ENCODE measurements around the gene FYN. TPM values are rescaled to one million over a fixed set of nuclear protein-coding genes. Genes with fewer than 3 reads are reported as not detected.

Gene FYN
- total and polyA plus RNA-seq, 2 experiments from 2014 or later = 58.6 to 166 TPM

DNA sequence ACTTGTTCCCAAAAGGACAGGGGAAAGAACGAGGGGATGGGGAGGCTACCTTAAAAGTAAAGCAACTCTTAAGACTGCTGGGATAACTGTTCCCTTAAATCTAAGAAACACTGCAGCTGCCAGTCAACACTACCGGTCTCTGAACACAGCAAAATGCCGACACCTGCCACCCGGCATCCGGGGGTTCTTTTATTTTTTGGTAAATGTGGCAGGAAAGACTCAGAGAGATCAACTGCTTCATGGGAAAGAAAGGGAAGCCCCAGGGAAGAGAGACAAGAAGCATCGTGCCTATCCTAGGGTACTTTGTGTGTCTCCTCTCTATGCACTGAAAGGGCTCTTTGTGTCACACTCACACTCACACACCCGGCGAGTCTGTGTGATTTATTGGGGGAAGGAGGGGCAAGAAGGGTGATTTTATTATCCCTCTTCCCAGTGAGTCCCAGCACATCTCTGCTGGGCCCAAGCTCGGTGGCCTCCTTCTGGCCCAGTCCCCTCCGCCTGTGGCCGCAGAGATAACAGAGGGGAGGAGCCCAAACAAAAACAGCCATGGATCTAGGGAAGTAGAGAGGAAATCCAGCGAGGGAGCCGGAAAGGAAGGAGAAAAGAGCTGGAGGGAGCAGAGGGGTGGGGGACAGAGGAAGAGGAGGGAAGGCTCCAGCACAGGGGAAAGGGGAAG, 1.4 kb downstream of the FYN start:
- Histone ChIP-seq H3K27ac (peak overlapping the region; percentile 60), H3K36me3 (ENCODE audit: low read depth) (no peaks in the 10 kb centered on the region), H3K9me3 (ENCODE audit: low read depth) (no peaks in the 10 kb centered on the region), H3K9me2 (ENCODE audit: insufficient read depth) (no peaks in the 10 kb centered on the region), H3K4me3 (peak overlapping the region; percentile 84), H3K4me2 (ENCODE audit: unreplicated experiment) (peak overlapping the region; percentile 97), H3K9ac (peak overlapping the region; percentile 84), H3K27me3 (replicated peaks; ENCODE audit: insufficient read depth) (no peaks in the 10 kb centered on the region), H3K79me2 (ENCODE audit: insufficient read depth) (peaks cover 53% of the 10 kb centered on the region), H3K4me1 (ENCODE audit: insufficient read depth) (peaks cover 38% of the 10 kb centered on the region), H3F3A (ENCODE audit: insufficient read depth) (peaks cover 31% of the 10 kb centered on the region), H4K20me1 (ENCODE audit: insufficient read depth) (peaks cover 7% of the 10 kb centered on the region; the same call in 1 of the 2 replicates), H2AFZ (peak overlapping the region; percentile 67)
- in situ Hi-C loops (cut with MboI) = loop anchor here (10.0 kb wide), 1 partner anchor 113 kb away; no protein-coding TSS in a partner anchor
- WGBS, 2 experiments (ENCODE audit: low coverage in 1 of 2, low lambda C conversion rate in 2 of 2, missing lambda C conversion rate in 2 of 2) = 1% methylated on average over 12 to 13 of the region's 13 CpGs
- no peak for TF ChIP-seq EZH2phosphoT487 (IDR thresholded peaks at IDR 0.05; ENCODE audit: insufficient read depth, low read depth)
- TF ChIP-seq EZH2 (IDR thresholded peaks at IDR 0.05; ENCODE audit: insufficient read depth, poor library complexity, severe bottlenecking) = no peak
- DNase-seq = peak; percentile 59

- Histone ChIP-seq H3K9me2 (ENCODE audit: insufficient read depth) (no peaks in the 10 kb centered on the region), H3K27me3 (replicated peaks; ENCODE audit: insufficient read depth) (no peaks in the 10 kb centered on the region), H3K79me2 (ENCODE audit: insufficient read depth) (peaks cover 59% of the 10 kb centered on the region), H3K4me3 (peak overlapping the region; percentile 84), H3K9ac (peak overlapping the region; percentile 84), H3K9me3 (ENCODE audit: low read depth) (no peaks in the 10 kb centered on the region), H3K4me1 (ENCODE audit: insufficient read depth) (peaks cover 43% of the 10 kb centered on the region), H3K27ac (peak overlapping the region; percentile 60), H3K4me2 (ENCODE audit: unreplicated experiment) (peak overlapping the region; percentile 97), H3K36me3 (ENCODE audit: low read depth) (no peaks in the 10 kb centered on the region), H3F3A (ENCODE audit: insufficient read depth) (peaks cover 31% of the 10 kb centered on the region), H4K20me1 (ENCODE audit: insufficient read depth) (peaks cover 12% of the 10 kb centered on the region; the same call in 1 of the 2 replicates), H2AFZ (peak overlapping the region; percentile 67)
- 9 to 11% methylated on average over 3 of the region's 3 CpGs for WGBS, 2 experiments (ENCODE audit: low coverage in 1 of 2, low lambda C conversion rate in 2 of 2, missing lambda C conversion rate in 2 of 2)
- in situ Hi-C loops (cut with MboI) = loop anchor here (10.0 kb wide), 1 partner anchor 114 kb away; no protein-coding TSS in a partner anchor
- TF ChIP-seq EZH2phosphoT487 (IDR thresholded peaks at IDR 0.05; ENCODE audit: insufficient read depth, low read depth) (no peak), EZH2 (IDR thresholded peaks at IDR 0.05; ENCODE audit: insufficient read depth, poor library complexity, severe bottlenecking) (no peak)
- peak; percentile 30 for DNase-seq
These were observed 2.0 kb downstream of the FYN start for GRCh38 chr6:111871207-111871606.

GRCh38 chr6:111870742-111871064, 2.5 kb downstream of the FYN start:
- in situ Hi-C loops (cut with MboI) = loop anchor here (10.0 kb wide), 1 partner anchor 114 kb away; no protein-coding TSS in a partner anchor
- peak; percentile 14 for DNase-seq
- H4K20me1 ChIP-seq (ENCODE audit: insufficient read depth) = peaks cover 12% of the 10 kb centered on the region; the same call in 1 of the 2 replicates
- H3K9me3 ChIP-seq (ENCODE audit: low read depth) = no peaks in the 10 kb centered on the region
- TF ChIP-seq EZH2phosphoT487 (IDR thresholded peaks at IDR 0.05; ENCODE audit: insufficient read depth, low read depth) (no peak), EZH2 (IDR thresholded peaks at IDR 0.05; ENCODE audit: insufficient read depth, poor library complexity, severe bottlenecking) (no peak)
- H3K9ac ChIP-seq = peak overlapping the region; percentile 84
- no peaks in the 10 kb centered on the region for H3K27me3 ChIP-seq (replicated peaks; ENCODE audit: insufficient read depth)
- H3K4me2 ChIP-seq (ENCODE audit: unreplicated experiment) = peak overlapping the region; percentile 97
- peaks cover 31% of the 10 kb centered on the region for H3F3A ChIP-seq (ENCODE audit: insufficient read depth)
- peaks cover 45% of the 10 kb centered on the region for H3K4me1 ChIP-seq (ENCODE audit: insufficient read depth)
- no peaks in the 10 kb centered on the region for H3K36me3 ChIP-seq (ENCODE audit: low read depth)
- peak overlapping the region; percentile 60; the same call in 1 of the 2 replicates for H3K27ac ChIP-seq
- peak overlapping the region; percentile 84 for H3K4me3 ChIP-seq
- H3K79me2 ChIP-seq (ENCODE audit: insufficient read depth) = peaks cover 64% of the 10 kb centered on the region
- no peak overlapping the region for H2AFZ ChIP-seq
- 9 to 10% methylated on average over 4 of the region's 4 CpGs for whole genome bisulfite sequencing, 2 experiments (ENCODE audit: low coverage in 1 of 2, low lambda C conversion rate in 2 of 2, missing lambda C conversion rate in 2 of 2)
- H3K9me2 ChIP-seq (ENCODE audit: insufficient read depth) = no peaks in the 10 kb centered on the region

DNA sequence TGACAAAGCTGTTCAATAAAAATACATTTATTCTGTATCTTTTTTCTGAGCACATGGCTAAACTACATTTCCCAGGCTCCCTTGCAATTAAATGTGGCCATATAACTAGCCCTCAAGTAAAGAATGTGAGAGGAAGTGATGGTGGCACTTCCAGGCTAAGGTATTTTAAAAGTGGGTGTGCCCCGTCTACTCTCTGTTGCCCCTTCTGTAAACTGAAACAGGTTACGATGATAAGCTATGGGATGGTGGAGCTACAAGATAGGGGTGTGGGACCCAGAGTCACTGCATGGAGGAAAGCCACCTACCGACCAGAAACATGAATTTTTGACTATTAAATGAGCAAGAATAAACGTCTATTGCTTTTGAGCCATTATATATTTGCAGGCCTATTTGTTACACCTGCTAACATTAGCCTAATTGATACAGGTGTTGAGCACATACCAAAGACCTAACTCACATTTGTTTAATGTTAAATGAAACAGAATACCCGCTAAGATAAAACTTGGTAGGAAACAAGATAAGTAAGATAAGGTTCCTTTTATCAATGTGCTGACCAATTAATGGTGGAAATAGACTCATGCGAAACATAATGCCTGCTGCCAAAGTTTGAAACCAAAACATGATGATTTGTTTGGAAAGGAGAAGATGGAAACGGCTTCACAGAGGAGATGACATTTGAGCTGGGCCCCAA, 3.1 kb downstream of the FYN start:
- Histone ChIP-seq H3K4me1 (ENCODE audit: insufficient read depth) (peaks cover 50% of the 10 kb centered on the region), H3F3A (ENCODE audit: insufficient read depth) (peaks cover 31% of the 10 kb centered on the region), H3K9ac (peak overlapping the region; percentile 84), H3K9me3 (ENCODE audit: low read depth) (no peaks in the 10 kb centered on the region), H4K20me1 (ENCODE audit: insufficient read depth) (peaks cover 12% of the 10 kb centered on the region; the same call in 1 of the 2 replicates), H3K4me2 (ENCODE audit: unreplicated experiment) (peak overlapping the region; percentile 97), H3K27me3 (replicated peaks; ENCODE audit: insufficient read depth) (no peaks in the 10 kb centered on the region), H3K9me2 (ENCODE audit: insufficient read depth) (no peaks in the 10 kb centered on the region), H3K36me3 (ENCODE audit: low read depth) (no peaks in the 10 kb centered on the region), H3K4me3 (peak overlapping the region; percentile 84), H3K27ac (peak overlapping the region; percentile 60; the same call in 1 of the 2 replicates), H3K79me2 (ENCODE audit: insufficient read depth) (peaks cover 70% of the 10 kb centered on the region), H2AFZ (no peak overlapping the region)
- in situ Hi-C loops (cut with MboI) = loop anchor here (10.0 kb wide), 1 partner anchor 115 kb away; no protein-coding TSS in a partner anchor
- DNase-seq = no peak
- WGBS, 2 experiments (ENCODE audit: low coverage in 1 of 2, low lambda C conversion rate in 2 of 2, missing lambda C conversion rate in 2 of 2) = 66 to 72% methylated on average over 7 of the region's 7 CpGs
- TF ChIP-seq EZH2 (IDR thresholded peaks at IDR 0.05; ENCODE audit: insufficient read depth, poor library complexity, severe bottlenecking) (no peak), EZH2phosphoT487 (IDR thresholded peaks at IDR 0.05; ENCODE audit: insufficient read depth, low read depth) (no peak)
